Fibroblast of lung (primary cell): ENCODE measurements around the gene CARD10. TPM values are rescaled to one million over a fixed set of nuclear protein-coding genes. Genes with fewer than 3 reads are reported as not detected.

ENCODE experiments used
- DNase-seq, 2 donors: peaks; one replicate each; pipeline versions ENCODE4 v3.0.0 to v3.0.0-alpha.2; 2010; ENCODE audit warnings: low read depth in 2 of 2
- H2AFZ ChIP-seq: 2 replicates; pipeline ENCODE4 v1.5.1; 2012; ENCODE audit warnings: low read length, control low read depth, inconsistent platforms
- H3K27ac ChIP-seq: 2 replicates; pipeline ENCODE4 v1.5.1; 2011; ENCODE audit warnings: low read length, control low read depth; ENCODE audit not compliant: insufficient read depth
- H3K27me3 ChIP-seq: 2 replicates; pipeline ENCODE4 v1.5.1; 2011; ENCODE audit warnings: mild to moderate bottlenecking, low read length; ENCODE audit not compliant: control insufficient read depth, insufficient read depth
- H3K36me3 ChIP-seq: 2 replicates; pipeline ENCODE4 v1.5.1; 2011; ENCODE audit warnings: low read length; ENCODE audit not compliant: control insufficient read depth, insufficient read depth
- H3K4me1 ChIP-seq: 2 replicates; pipeline ENCODE4 v1.5.1; 2011; ENCODE audit warnings: low read length; ENCODE audit not compliant: control insufficient read depth, insufficient read depth; ENCODE audit errors: extremely low read depth
- H3K4me2 ChIP-seq: 2 replicates; pipeline ENCODE4 v1.5.1; 2011; ENCODE audit warnings: low read length, control low read depth; ENCODE audit not compliant: insufficient read depth; ENCODE audit errors: extremely low read depth
- H3K4me3 ChIP-seq, 4 experiments: fragments of 200-600 bp in 1 of 4; sonication (generic) in 1 of 4; replicated peaks in 1 of 4; 2 replicates each; pipeline ENCODE4 v1.5.1; 2011 to 2016; ENCODE audit warnings: low read length in 4 of 4, low read depth in 3 of 4, mild to moderate bottlenecking in 3 of 4, control low read depth in 2 of 4, inconsistent platforms in 1 of 4, mixed read lengths in 1 of 4; ENCODE audit not compliant: insufficient read depth in 1 of 4; ENCODE audit errors: control extremely low read depth in 1 of 4
- H3K79me2 ChIP-seq: 2 replicates; pipeline ENCODE4 v1.5.1; 2012; ENCODE audit warnings: mild to moderate bottlenecking, low read length, inconsistent platforms; ENCODE audit not compliant: control insufficient read depth, insufficient read depth
- H3K9ac ChIP-seq: 2 replicates; pipeline ENCODE4 v1.5.1; 2011; ENCODE audit warnings: mild to moderate bottlenecking, low read length, control low read depth; ENCODE audit not compliant: insufficient read depth
- H3K9me3 ChIP-seq: 2 replicates; pipeline ENCODE4 v1.5.1; 2012; ENCODE audit warnings: low read depth, low read length; ENCODE audit not compliant: control insufficient read depth, insufficient read depth
- H4K20me1 ChIP-seq: 2 replicates; pipeline ENCODE4 v1.5.1; 2011; ENCODE audit warnings: low read length; ENCODE audit not compliant: control insufficient read depth, insufficient read depth; ENCODE audit errors: extremely low read depth
- CTCF ChIP-seq, 2 donors: IDR thresholded peaks in 1 of 2; conservative IDR thresholded peaks in 1 of 2; 1 replicate in 1 of 2; 2 replicates in 1 of 2; pipeline ENCODE4 v1.5.1; 2011 to 2012; ENCODE audit warnings: low read length in 2 of 2, control low read depth in 1 of 2, inconsistent platforms in 1 of 2, low read depth in 1 of 2, mild to moderate bottlenecking in 1 of 2
- EZH2 ChIP-seq: IDR thresholded peaks from 2 replicates; pipeline ENCODE4 v1.5.1; 2012; ENCODE audit warnings: low read length, control low read depth, mild to moderate bottlenecking; ENCODE audit errors: missing control alignments
- polyA plus RNA-seq, 2 donors: library from polyadenylated mRNA; depleted of rRNA in 1 of 2; stranded (reverse) in 1 of 2; unstranded in 1 of 2; fragments of >200 nt; gene quantifications; 2 replicates each; pipeline ENCODE4 v1.2.1, GENCODE V29; 2011 to 2012; ENCODE audit warnings: missing spikeins in 1 of 2
- total RNA-seq: library from RNA; depleted of rRNA; stranded (reverse); fragments of >200 nt; gene quantifications from 2 replicates; pipeline ENCODE4 v1.2.1, GENCODE V29; 2014

Gene CARD10
- total and polyA plus RNA-seq, 2 donors (not counting 1 experiment from before 2014, with no cell fraction given) = 1.6 to 2.3 TPM

DNA sequence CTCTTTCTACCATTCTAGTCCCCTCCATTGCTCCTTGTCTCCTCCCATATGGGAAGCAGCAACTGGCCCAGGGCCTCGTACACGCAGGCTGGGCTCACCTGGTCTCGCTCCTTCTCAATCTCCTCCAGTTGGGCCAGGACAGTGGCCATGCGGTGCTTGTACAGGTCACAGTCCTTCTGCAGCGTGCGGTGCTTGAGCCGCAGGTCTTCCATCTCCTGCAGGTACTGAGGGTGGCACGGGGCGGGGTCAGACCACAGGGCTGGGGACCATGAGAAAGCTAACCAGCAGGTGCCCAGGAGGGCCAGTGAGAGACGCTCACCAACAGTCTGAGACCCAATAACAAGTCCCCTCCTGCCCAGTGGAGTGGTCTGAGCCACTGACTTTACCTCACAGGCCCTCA, 11.5 kb downstream of the CARD10 start:
- Histone ChIP-seq H2AFZ (no peak overlapping the region), H3K9ac (no peak overlapping the region), H3K4me2 (no peak overlapping the region), H3K4me1 (peaks cover 12% of the 10 kb centered on the region), H4K20me1 (no peaks in the 10 kb centered on the region), H3K4me3 (no peak overlapping the region), H3K9me3 (no peaks in the 10 kb centered on the region), H3K79me2 (no peaks in the 10 kb centered on the region), H3K27me3 (no peaks in the 10 kb centered on the region), H3K27ac (no peak overlapping the region), H3K36me3 (no peaks in the 10 kb centered on the region)
- no peak for DNase-seq
- TF ChIP-seq CTCF (conservative IDR thresholded peaks at IDR 0.05 in 1 of 2, IDR thresholded peaks at IDR 0.05 in 1 of 2; ENCODE audit: low read depth in 1 of 2, low read length in 2 of 2) = no peak
- no peak for TF ChIP-seq EZH2

GRCh38 chr22:37505989-37506388, 13.2 kb downstream of the CARD10 start:
- Histone ChIP-seq H3K27ac (no peak overlapping the region), H3K27me3 (no peaks in the 10 kb centered on the region), H3K9me3 (no peaks in the 10 kb centered on the region), H2AFZ (no peak overlapping the region), H3K4me1 (peaks cover 14% of the 10 kb centered on the region), H3K36me3 (no peaks in the 10 kb centered on the region), H3K4me3 (no peak overlapping the region), H3K9ac (no peak overlapping the region), H3K79me2 (no peaks in the 10 kb centered on the region), H4K20me1 (no peaks in the 10 kb centered on the region), H3K4me2 (no peak overlapping the region)
- no peak for DNase-seq
- TF ChIP-seq CTCF (conservative IDR thresholded peaks at IDR 0.05 in 1 of 2, IDR thresholded peaks at IDR 0.05 in 1 of 2; ENCODE audit: low read depth in 1 of 2, low read length in 2 of 2) (no peak), EZH2 (no peak)

DNA sequence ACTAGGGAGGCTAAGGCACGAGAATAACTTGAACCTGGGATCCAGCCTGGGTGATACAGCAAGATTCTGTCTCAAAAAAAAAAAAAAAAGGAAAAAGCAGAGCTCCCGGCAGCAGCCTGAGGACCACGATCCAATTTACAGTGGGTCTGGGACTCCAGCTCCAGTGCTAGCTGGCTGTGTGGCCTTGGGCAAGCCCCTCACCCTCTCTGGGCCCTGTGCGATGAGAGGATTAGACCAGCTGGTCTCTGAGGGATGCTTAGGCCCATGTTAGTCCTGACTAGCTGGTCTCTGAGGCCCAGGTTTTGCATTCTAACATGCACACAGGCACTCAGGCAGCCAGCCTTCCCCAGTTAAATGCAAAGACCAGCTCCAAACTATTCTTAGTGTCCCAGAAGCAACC, 13.7 kb downstream of the CARD10 start:
- Histone ChIP-seq H3K4me1 (peaks cover 14% of the 10 kb centered on the region), H3K9me3 (no peaks in the 10 kb centered on the region), H2AFZ (no peak overlapping the region), H3K36me3 (no peaks in the 10 kb centered on the region), H3K4me3 (no peak overlapping the region), H3K27ac (no peak overlapping the region), H3K9ac (no peak overlapping the region), H3K27me3 (no peaks in the 10 kb centered on the region), H3K79me2 (no peaks in the 10 kb centered on the region), H4K20me1 (no peaks in the 10 kb centered on the region), H3K4me2 (no peak overlapping the region)
- TF ChIP-seq CTCF (conservative IDR thresholded peaks at IDR 0.05 in 1 of 2, IDR thresholded peaks at IDR 0.05 in 1 of 2; ENCODE audit: low read depth in 1 of 2, low read length in 2 of 2) (no peak), EZH2 (no peak)
- DNase-seq = no peak
